IMR-90 (cell line): ENCODE data around the gene CCDC150. TPM values are rescaled to one million over a fixed set of nuclear protein-coding genes. Genes with fewer than 3 reads are reported as not detected.

ENCODE experiments used
- ATAC-seq: fragments of 200-7000 bp; cut with Tn5 transposase; 2 replicates; pipeline ENCODE4 v1.9.1; 2020; ENCODE audit warnings: low read depth, mild to moderate bottlenecking, moderate library complexity
- BruUV-seq: library from RNA; stranded (reverse); fragments of 400-500 nt; replicated peaks from 2 replicates; lab custom pipeline; 2021; lab: Mats Ljungman, UMichigan
- CTCF ChIA-PET: fragments of 300-600 bp; formaldehyde crosslinking; extraction: SDS; loops from one replicate; lab custom pipeline; 2021; ENCODE audit warnings: antibody characterized with exemption; lab: Yijun Ruan, JAX
- POLR2A ChIA-PET: fragments of 300-600 bp; sonication (Branson Sonifier 250); formaldehyde crosslinking; loops from one replicate; lab custom pipeline; 2022; ENCODE audit warnings: antibody characterized with exemption; ENCODE audit not compliant: unreplicated experiment; lab: Charles Lee
- DNase-seq: peaks from one replicate; pipeline ENCODE4 v3.0.0; 2013
- H2AFZ ChIP-seq: replicated peaks from 2 replicates; pipeline ENCODE3; 2013; ENCODE audit warnings: low read length, mild to moderate bottlenecking; ENCODE audit not compliant: poor library complexity
- H2AK5ac ChIP-seq: 2 replicates; pipeline ENCODE4 v1.6.1; 2013; ENCODE audit warnings: low read depth, low read length, inconsistent platforms
- H2AK9ac ChIP-seq: replicated peaks from 2 replicates; pipeline ENCODE3; 2013; ENCODE audit warnings: mild to moderate bottlenecking, low read depth, low read length, moderate library complexity; ENCODE audit not compliant: poor library complexity
- H2BK120ac ChIP-seq: 2 replicates; pipeline ENCODE4 v1.6.1; 2013; ENCODE audit warnings: low read depth, low read length, inconsistent platforms
- H2BK15ac ChIP-seq: 3 replicates; pipeline ENCODE4 v1.6.1; 2013; ENCODE audit warnings: low read depth, low read length, inconsistent platforms
- H2BK20ac ChIP-seq: 2 replicates; pipeline ENCODE4 v1.6.1; 2013; ENCODE audit warnings: low read depth, mild to moderate bottlenecking, inconsistent platforms, low read length, moderate library complexity
- H2BK5ac ChIP-seq: 2 replicates; pipeline ENCODE4 v1.6.1; 2013; ENCODE audit warnings: mild to moderate bottlenecking, low read depth, low read length, inconsistent platforms; ENCODE audit not compliant: poor library complexity, severe bottlenecking
- H3K14ac ChIP-seq: replicated peaks from 2 replicates; pipeline ENCODE4 v1.6.1; 2013; ENCODE audit warnings: low read depth, low read length, inconsistent platforms
- H3K18ac ChIP-seq: 2 replicates; pipeline ENCODE4 v1.6.1; 2013; ENCODE audit warnings: low read depth, low read length, control low read depth
- H3K23ac ChIP-seq: 2 replicates; pipeline ENCODE4 v1.6.1; 2013; ENCODE audit warnings: low read depth, low read length, inconsistent platforms
- H3K27ac ChIP-seq: 2 replicates; pipeline ENCODE4 v1.5.1; 2013; ENCODE audit warnings: mild to moderate bottlenecking, control low read depth, low read length; ENCODE audit not compliant: insufficient read depth
- H3K27me3 ChIP-seq: 2 replicates; pipeline ENCODE4 v1.6.1; 2013; ENCODE audit warnings: low read length; ENCODE audit not compliant: control insufficient read depth, insufficient read depth
- H3K36me3 ChIP-seq: 2 replicates; pipeline ENCODE4 v1.6.1; 2013; ENCODE audit warnings: low read length, mixed read lengths; ENCODE audit not compliant: control insufficient read depth, insufficient read depth
- H3K4ac ChIP-seq: 2 replicates; pipeline ENCODE4 v1.6.1; 2013; ENCODE audit warnings: low read depth, low read length, inconsistent platforms
- H3K4me1 ChIP-seq: 2 replicates; pipeline ENCODE4 v1.6.1; 2013; ENCODE audit warnings: low read length, mixed read lengths; ENCODE audit not compliant: control insufficient read depth, insufficient read depth
- H3K4me2 ChIP-seq: 2 replicates; pipeline ENCODE4 v1.6.1; 2013; ENCODE audit warnings: low read depth, mild to moderate bottlenecking, control low read depth, low read length, moderate library complexity
- H3K4me3 ChIP-seq: 2 replicates; pipeline ENCODE4 v1.5.1; 2013; ENCODE audit warnings: low read depth, mild to moderate bottlenecking, control low read depth, low read length, moderate library complexity; ENCODE audit not compliant: insufficient read depth
- H3K56ac ChIP-seq: 2 replicates; pipeline ENCODE4 v1.6.1; 2013; ENCODE audit warnings: low read length, inconsistent platforms; ENCODE audit not compliant: insufficient read depth; ENCODE audit errors: extremely low read depth
- H3K79me1 ChIP-seq, 2 experiments: 2 replicates each; pipeline ENCODE4 v1.6.1; 2013; ENCODE audit warnings: low read length in 2 of 2, inconsistent platforms in 1 of 2, low read depth in 1 of 2
- H3K9ac ChIP-seq: 2 replicates; pipeline ENCODE4 v1.6.1; 2013; ENCODE audit warnings: low read depth, low read length, control low read depth
- H3K9me1 ChIP-seq: 2 replicates; pipeline ENCODE4 v1.6.1; 2013; ENCODE audit warnings: low read length, inconsistent platforms; ENCODE audit not compliant: insufficient read depth
- H3K9me3 ChIP-seq: 2 replicates; pipeline ENCODE4 v1.6.1; 2013; ENCODE audit warnings: low read length; ENCODE audit not compliant: control insufficient read depth, insufficient read depth
- H4K20me1 ChIP-seq: 2 replicates; pipeline ENCODE4 v1.6.1; 2013; ENCODE audit warnings: low read length, inconsistent platforms; ENCODE audit not compliant: insufficient read depth
- H4K5ac ChIP-seq: 2 replicates; pipeline ENCODE4 v1.6.1; 2013; ENCODE audit warnings: mild to moderate bottlenecking, low read depth, low read length, control low read depth
- H4K8ac ChIP-seq, 2 experiments: 2 replicates each; pipeline ENCODE4 v1.6.1; 2013; ENCODE audit warnings: low read depth in 2 of 2, low read length in 2 of 2, control low read depth in 1 of 2, inconsistent platforms in 1 of 2
- H4K91ac ChIP-seq: 2 replicates; pipeline ENCODE4 v1.6.1; 2013; ENCODE audit warnings: low read depth, low read length, inconsistent platforms; ENCODE audit not compliant: insufficient read depth
- BHLHE40 ChIP-seq: fragments of 150-350 bp; IDR thresholded peaks from 2 replicates; pipeline ENCODE4 v1.6.1; 2016; ENCODE audit warnings: mild to moderate bottlenecking, low read depth, low read length
- CEBPB ChIP-seq: IDR thresholded peaks from 2 replicates; pipeline ENCODE4 v1.6.1; 2012; ENCODE audit warnings: low read depth, low read length, improper control_type of control experiment
- CHD1 ChIP-seq: IDR thresholded peaks from 2 replicates; pipeline ENCODE4 v1.6.1; 2012; ENCODE audit warnings: low read depth, low read length, improper control_type of control experiment
- MAFK ChIP-seq: IDR thresholded peaks from 2 replicates; pipeline ENCODE4 v1.6.1; 2012; ENCODE audit warnings: low read depth, low read length, improper control_type of control experiment
- MXI1 ChIP-seq: IDR thresholded peaks from 2 replicates; pipeline ENCODE4 v1.6.1; 2012; ENCODE audit warnings: low read depth, mild to moderate bottlenecking, low read length, moderate library complexity, borderline replicate concordance
- NFE2L2 ChIP-seq: fragments of 150-350 bp; IDR thresholded peaks from 2 replicates; pipeline ENCODE4 v1.6.1; 2016; ENCODE audit warnings: low read depth, mild to moderate bottlenecking, low read length
- POLR2A ChIP-seq: IDR thresholded peaks from 2 replicates; pipeline ENCODE4 v1.6.1; 2012; ENCODE audit warnings: mild to moderate bottlenecking, low read depth, low read length
- RCOR1 ChIP-seq: IDR thresholded peaks from 2 replicates; pipeline ENCODE4 v1.6.1; 2012; ENCODE audit warnings: mild to moderate bottlenecking, low read length, improper control_type of control experiment; ENCODE audit not compliant: insufficient replicate concordance
- RFX5 ChIP-seq: IDR thresholded peaks from 2 replicates; pipeline ENCODE4 v1.8.0; 2012; ENCODE audit warnings: low read depth, mild to moderate bottlenecking, low read length, moderate library complexity
- SMC3 ChIP-seq: fragments of 150-350 bp; IDR thresholded peaks from 2 replicates; pipeline ENCODE4 v1.6.1; 2016; ENCODE audit warnings: low read depth, mild to moderate bottlenecking, antibody characterized with exemption, low read length, moderate library complexity
- WGBS, 2 experiments: methylation state at CpG; one replicate each; pipeline versions ENCODE4 v1.1.5 to v1.1.7; 2013; ENCODE audit warnings: missing lambda C conversion rate in 2 of 2; ENCODE audit not compliant: insufficient read length in 1 of 2; ENCODE audit errors: extremely low coverage in 2 of 2; 5-methylcytosine and 5-hydroxymethylcytosine counted together
- dilution Hi-C: fragments of 300-500 bp; cut with HindIII; formaldehyde crosslinking; loops from one replicate; pipeline ENCODE4 v1.14.3; 2018; ENCODE audit warnings: low sequenced_read_pairs; ENCODE audit not compliant: unreplicated experiment
- in situ Hi-C: fragments of 300-500 bp; cut with MboI; formaldehyde crosslinking; loops from 3 replicates; pipeline ENCODE4 v1.14.3; 2019; ENCODE audit warnings: low sequenced_read_pairs, inconsistent platforms, mixed read lengths
- intact Hi-C: fragments of 100-400 bp; cut with micrococcal nuclease; formaldehyde crosslinking; loops from 2 replicates; pipeline ENCODE4 v1.10.0; 2022
- polyA plus RNA-seq, 3 experiments: library from polyadenylated mRNA; depleted of rRNA; stranded (reverse); fragments of >200 nt; gene quantifications; 2 replicates each; pipeline ENCODE4 v1.2.3, GENCODE V29; 2012; ENCODE audit warnings: low replicate concordance in 1 of 3
- total RNA-seq: library from RNA; depleted of rRNA; stranded (reverse); fragments of >200 nt; gene quantifications from 2 replicates; pipeline ENCODE4 v1.2.3, GENCODE V29; 2012
- TF ChIP-seq, protein P1 (sequence below): conservative IDR thresholded peaks from 2 replicates; pipeline ENCODE4 v1.5.1; 2012; ENCODE audit warnings: mild to moderate bottlenecking, low read depth, low read length, improper control_type of control experiment
- TF ChIP-seq, protein P2 (sequence below): fragments of 150-350 bp; IDR thresholded peaks from 2 replicates; pipeline ENCODE4 v1.6.1; 2017; ENCODE audit warnings: mild to moderate bottlenecking, antibody characterized with exemption, low read length, low read depth
- TF ChIP-seq, protein P3 (sequence below): fragments of 150-350 bp; IDR thresholded peaks from 2 replicates; pipeline ENCODE4 v1.6.1; 2016; ENCODE audit warnings: low read depth, mild to moderate bottlenecking, low read length, moderate library complexity, borderline replicate concordance

CCDC150 gene
- total and polyA plus RNA-seq, 2 of the 4 experiments (the other 2 are of a cell fraction) = 3.8 to 4.3 TPM

DNA sequence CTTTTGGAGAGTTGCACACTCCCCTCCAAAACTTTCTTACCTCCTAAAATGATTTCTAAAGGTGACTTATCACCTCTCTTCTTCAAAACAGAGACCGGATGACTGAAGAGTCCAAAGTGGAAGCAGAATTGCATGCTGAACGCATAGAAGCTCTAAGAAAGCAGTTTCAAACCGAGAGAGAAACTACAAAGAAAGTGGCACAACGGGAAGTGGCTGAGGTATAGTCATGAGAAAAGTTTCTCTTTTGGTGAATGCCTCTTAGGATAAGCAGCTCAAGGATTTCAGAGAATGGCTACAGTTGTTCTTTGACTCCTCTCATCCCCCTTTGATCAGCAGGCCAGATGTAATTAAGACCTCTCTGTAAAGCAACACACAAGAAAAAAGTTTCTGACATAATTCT is 86.4 kb downstream of the CCDC150 start:
- H2BK15ac ChIP-seq = no peak overlapping the region
- no peaks in the 10 kb centered on the region for H3K9me1 ChIP-seq
- no peak overlapping the region for H4K5ac ChIP-seq
- dilution Hi-C loops = no loop called here
- ATAC-seq (no peak), DNase-seq (no peak)
- H3K4me1 ChIP-seq = no peaks in the 10 kb centered on the region
- no TSS peak for BruUV-seq
- no CpG with 5 or more reads among the region's 4 CpGs for WGBS, 2 experiments
- H3K27ac ChIP-seq = no peak overlapping the region
- no peak overlapping the region for H3K18ac ChIP-seq
- H3K9ac ChIP-seq = no peak overlapping the region
- H3K79me1 ChIP-seq = no peaks in the 10 kb centered on the region
- no peaks in the 10 kb centered on the region for H3K36me3 ChIP-seq
- no peaks in the 10 kb centered on the region for H3K9me3 ChIP-seq
- intact Hi-C loops = no loop called here
- ChIA-PET CTCF (no interaction called here), POLR2A (no interaction called here)
- H3K4ac ChIP-seq = no peak overlapping the region
- H3K27me3 ChIP-seq = no peaks in the 10 kb centered on the region
- H4K91ac ChIP-seq = no peak overlapping the region
- H2BK120ac ChIP-seq = no peak overlapping the region
- H2AFZ ChIP-seq = no peak overlapping the region
- no peak for TF ChIP-seq MAFK
- no peak for TF ChIP-seq RFX5
- TF ChIP-seq MXI1 = no peak
- no peak for TF ChIP-seq POLR2A
- TF ChIP-seq, protein P1, sequence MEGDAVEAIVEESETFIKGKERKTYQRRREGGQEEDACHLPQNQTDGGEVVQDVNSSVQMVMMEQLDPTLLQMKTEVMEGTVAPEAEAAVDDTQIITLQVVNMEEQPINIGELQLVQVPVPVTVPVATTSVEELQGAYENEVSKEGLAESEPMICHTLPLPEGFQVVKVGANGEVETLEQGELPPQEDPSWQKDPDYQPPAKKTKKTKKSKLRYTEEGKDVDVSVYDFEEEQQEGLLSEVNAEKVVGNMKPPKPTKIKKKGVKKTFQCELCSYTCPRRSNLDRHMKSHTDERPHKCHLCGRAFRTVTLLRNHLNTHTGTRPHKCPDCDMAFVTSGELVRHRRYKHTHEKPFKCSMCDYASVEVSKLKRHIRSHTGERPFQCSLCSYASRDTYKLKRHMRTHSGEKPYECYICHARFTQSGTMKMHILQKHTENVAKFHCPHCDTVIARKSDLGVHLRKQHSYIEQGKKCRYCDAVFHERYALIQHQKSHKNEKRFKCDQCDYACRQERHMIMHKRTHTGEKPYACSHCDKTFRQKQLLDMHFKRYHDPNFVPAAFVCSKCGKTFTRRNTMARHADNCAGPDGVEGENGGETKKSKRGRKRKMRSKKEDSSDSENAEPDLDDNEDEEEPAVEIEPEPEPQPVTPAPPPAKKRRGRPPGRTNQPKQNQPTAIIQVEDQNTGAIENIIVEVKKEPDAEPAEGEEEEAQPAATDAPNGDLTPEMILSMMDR = no peak
- no peak for TF ChIP-seq NFE2L2
- TF ChIP-seq, protein P2, sequence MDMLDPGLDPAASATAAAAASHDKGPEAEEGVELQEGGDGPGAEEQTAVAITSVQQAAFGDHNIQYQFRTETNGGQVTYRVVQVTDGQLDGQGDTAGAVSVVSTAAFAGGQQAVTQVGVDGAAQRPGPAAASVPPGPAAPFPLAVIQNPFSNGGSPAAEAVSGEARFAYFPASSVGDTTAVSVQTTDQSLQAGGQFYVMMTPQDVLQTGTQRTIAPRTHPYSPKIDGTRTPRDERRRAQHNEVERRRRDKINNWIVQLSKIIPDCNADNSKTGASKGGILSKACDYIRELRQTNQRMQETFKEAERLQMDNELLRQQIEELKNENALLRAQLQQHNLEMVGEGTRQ = no peak
- no peak for TF ChIP-seq RCOR1
- TF ChIP-seq, protein P3, sequence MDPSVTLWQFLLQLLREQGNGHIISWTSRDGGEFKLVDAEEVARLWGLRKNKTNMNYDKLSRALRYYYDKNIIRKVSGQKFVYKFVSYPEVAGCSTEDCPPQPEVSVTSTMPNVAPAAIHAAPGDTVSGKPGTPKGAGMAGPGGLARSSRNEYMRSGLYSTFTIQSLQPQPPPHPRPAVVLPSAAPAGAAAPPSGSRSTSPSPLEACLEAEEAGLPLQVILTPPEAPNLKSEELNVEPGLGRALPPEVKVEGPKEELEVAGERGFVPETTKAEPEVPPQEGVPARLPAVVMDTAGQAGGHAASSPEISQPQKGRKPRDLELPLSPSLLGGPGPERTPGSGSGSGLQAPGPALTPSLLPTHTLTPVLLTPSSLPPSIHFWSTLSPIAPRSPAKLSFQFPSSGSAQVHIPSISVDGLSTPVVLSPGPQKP = no peak
- no peak for TF ChIP-seq CEBPB
- TF ChIP-seq CHD1 = no peak
- no peak for TF ChIP-seq BHLHE40
- TF ChIP-seq SMC3 = no peak
- no peak overlapping the region for H3K23ac ChIP-seq
- no peak overlapping the region for H2AK9ac ChIP-seq
- in situ Hi-C loops = no loop called here
- no peak overlapping the region for H2BK5ac ChIP-seq
- no peak overlapping the region for H2BK20ac ChIP-seq
- H4K20me1 ChIP-seq = no peaks in the 10 kb centered on the region
- H3K56ac ChIP-seq = no peak overlapping the region
- no peak overlapping the region for H4K8ac ChIP-seq
- H3K14ac ChIP-seq = no peak overlapping the region
- no peak overlapping the region for H3K4me2 ChIP-seq
- no peak overlapping the region for H3K4me3 ChIP-seq
- no peak overlapping the region for H2AK5ac ChIP-seq
